ENCODE measurements around the gene KIF17.

Gene KIF17

DNA sequence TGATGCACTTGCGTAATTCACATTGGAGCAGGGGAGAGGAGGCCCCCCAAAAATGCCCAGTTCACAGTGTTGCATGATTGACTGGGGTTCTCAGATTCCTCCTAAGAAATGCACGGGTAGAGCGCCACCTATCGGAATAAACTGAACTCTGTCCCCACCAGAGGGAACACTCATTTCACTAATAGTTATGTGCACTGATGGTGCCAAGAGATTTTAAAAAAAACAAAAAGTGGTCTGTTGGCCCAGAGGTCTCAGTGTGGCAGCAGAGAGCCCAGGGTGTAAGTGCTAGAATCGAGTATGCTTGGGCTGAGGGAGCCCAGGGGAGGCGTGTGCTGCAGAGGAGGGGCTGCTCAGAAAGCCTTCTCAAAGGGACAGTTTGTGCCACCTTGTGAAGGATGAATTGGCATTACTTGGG lies 77.6 kb downstream of the KIF17 start:
- TF ChIP-seq POLR2AphosphoS5 (IDR thresholded peaks at IDR 0.05; ENCODE audit: low read depth, low read length), result no peak
- TF ChIP-seq TAF1 (IDR thresholded peaks at IDR 0.05; ENCODE audit: low read depth, low read length), result no peak
- TF ChIP-seq PAX5 (IDR thresholded peaks at IDR 0.05; ENCODE audit: insufficient read depth, low read length, severe bottlenecking), result no peak
- TF ChIP-seq SPI1 (IDR thresholded peaks at IDR 0.05; ENCODE audit: low read depth, low read length), result no peak
- no peak for TF ChIP-seq POU2F2 (IDR thresholded peaks at IDR 0.05; ENCODE audit: low read depth, low read length)
- no peak for TF ChIP-seq POLR2A (IDR thresholded peaks at IDR 0.05; ENCODE audit: low read depth, low read length)
- FAIRE-seq, result peak; percentile 76

DNA sequence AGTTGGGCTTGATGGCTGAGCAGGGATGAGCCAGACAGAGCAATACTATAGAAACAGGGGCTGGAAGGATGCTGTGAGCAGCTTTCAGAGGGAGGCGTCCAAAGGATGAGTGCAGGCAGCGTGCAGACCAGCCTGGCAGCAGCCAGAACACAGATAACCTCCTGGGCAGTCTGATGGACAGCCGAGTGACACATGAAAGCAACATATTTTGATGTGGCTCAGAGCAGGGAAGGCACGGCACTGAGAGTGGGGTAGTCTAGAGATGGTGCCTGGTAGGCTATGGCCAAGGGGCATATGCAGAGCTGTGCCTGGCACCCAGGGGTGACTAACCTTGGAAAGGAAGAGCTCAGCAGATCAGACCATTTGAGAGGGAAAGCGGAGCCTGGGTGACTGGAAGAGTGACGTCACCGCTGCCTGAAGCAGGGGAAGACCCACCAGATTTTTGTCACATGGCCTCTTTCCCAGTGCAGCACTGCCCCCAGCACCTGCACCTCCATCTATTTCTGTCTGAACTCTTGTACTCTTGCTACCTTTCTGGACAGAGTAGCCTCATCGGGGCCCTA lies 80.9 kb downstream of the KIF17 start:
- no peak for FAIRE-seq
- TF ChIP-seq POU2F2 (IDR thresholded peaks at IDR 0.05; ENCODE audit: low read depth, low read length) (no peak), TAF1 (IDR thresholded peaks at IDR 0.05; ENCODE audit: low read depth, low read length) (no peak), PAX5 (IDR thresholded peaks at IDR 0.05; ENCODE audit: insufficient read depth, low read length, severe bottlenecking) (no peak), POLR2AphosphoS5 (IDR thresholded peaks at IDR 0.05; ENCODE audit: low read depth, low read length) (no peak), POLR2A (IDR thresholded peaks at IDR 0.05; ENCODE audit: low read depth, low read length) (no peak), SPI1 (IDR thresholded peaks at IDR 0.05; ENCODE audit: low read depth, low read length) (no peak)

More for the DNA sequence above, 77.6 kb downstream of the KIF17 start:
- peak; percentile 59 for DNase-seq (ENCODE audit: insufficient read length, low spot score)

DNA sequence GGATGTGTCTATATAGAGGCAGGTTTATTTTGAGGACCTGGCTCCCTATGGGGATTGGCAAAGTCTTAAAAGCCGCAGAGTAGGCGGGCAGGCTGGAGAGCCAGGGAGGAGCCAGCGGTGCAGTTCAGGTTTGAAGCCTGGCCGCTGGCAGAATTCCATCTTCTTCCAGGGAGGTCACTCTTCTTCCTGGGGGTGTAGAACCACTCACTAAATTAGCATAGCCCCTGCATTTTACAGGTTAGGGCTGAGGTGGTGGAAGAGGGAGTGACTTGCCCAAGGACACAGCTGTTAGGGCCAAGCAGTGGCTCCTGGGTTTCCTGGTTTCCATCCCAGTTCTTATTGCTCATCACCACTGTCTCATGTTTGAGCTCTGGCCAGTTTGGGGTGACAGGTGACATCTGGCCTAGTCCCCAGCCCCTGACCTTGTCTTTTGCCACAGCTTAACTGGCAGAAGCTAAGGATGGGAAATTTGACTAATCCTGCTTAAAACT lies 83.2 kb downstream of the KIF17 start:
- DNase-seq (ENCODE audit: insufficient read length, low spot score), result no peak
- TF ChIP-seq POLR2A (IDR thresholded peaks at IDR 0.05; ENCODE audit: low read depth, low read length), result no peak
- TF ChIP-seq PAX5 (IDR thresholded peaks at IDR 0.05; ENCODE audit: insufficient read depth, low read length, severe bottlenecking), result no peak
- no peak for TF ChIP-seq POU2F2 (IDR thresholded peaks at IDR 0.05; ENCODE audit: low read depth, low read length)
- no peak for TF ChIP-seq TAF1 (IDR thresholded peaks at IDR 0.05; ENCODE audit: low read depth, low read length)
- no peak for TF ChIP-seq POLR2AphosphoS5 (IDR thresholded peaks at IDR 0.05; ENCODE audit: low read depth, low read length)
- no peak for TF ChIP-seq SPI1 (IDR thresholded peaks at IDR 0.05; ENCODE audit: low read depth, low read length)
- FAIRE-seq, result no peak

More for the DNA sequence above, 80.9 kb downstream of the KIF17 start:
- no peak for DNase-seq (ENCODE audit: insufficient read length, low spot score)

DNA sequence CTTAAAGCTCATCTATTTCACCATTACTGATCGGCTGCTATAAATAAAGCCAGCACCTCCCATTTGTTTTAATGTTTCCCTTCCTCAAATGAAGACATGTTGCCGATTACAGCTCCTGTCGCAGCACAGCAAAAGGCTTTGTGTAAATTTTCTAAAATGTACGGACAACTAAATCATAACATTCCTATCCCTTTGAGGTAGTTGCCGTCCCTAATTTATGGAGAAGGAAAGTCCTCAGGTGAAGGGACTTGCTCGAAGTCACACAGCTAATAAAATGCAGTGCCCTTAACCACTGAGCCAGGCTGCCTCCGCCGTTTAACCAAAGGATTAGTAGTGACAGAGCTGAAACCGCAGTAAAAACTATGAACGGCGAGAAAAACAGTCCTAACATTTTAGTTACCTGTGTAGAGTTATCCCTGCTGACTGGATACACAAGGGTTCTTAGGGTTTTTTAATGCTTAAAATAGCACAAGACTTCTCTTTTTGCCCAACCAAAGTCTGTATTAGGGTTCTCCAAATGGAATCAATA lies 83.7 kb downstream of the KIF17 start:
- no peak for FAIRE-seq
- TF ChIP-seq TAF1 (IDR thresholded peaks at IDR 0.05; ENCODE audit: low read depth, low read length) (no peak), PAX5 (IDR thresholded peaks at IDR 0.05; ENCODE audit: insufficient read depth, low read length, severe bottlenecking) (no peak), POU2F2 (IDR thresholded peaks at IDR 0.05; ENCODE audit: low read depth, low read length) (no peak), SPI1 (IDR thresholded peaks at IDR 0.05; ENCODE audit: low read depth, low read length) (no peak), POLR2AphosphoS5 (IDR thresholded peaks at IDR 0.05; ENCODE audit: low read depth, low read length) (no peak), POLR2A (IDR thresholded peaks at IDR 0.05; ENCODE audit: low read depth, low read length) (no peak)
- no peak for DNase-seq (ENCODE audit: insufficient read length, low spot score)

DNA sequence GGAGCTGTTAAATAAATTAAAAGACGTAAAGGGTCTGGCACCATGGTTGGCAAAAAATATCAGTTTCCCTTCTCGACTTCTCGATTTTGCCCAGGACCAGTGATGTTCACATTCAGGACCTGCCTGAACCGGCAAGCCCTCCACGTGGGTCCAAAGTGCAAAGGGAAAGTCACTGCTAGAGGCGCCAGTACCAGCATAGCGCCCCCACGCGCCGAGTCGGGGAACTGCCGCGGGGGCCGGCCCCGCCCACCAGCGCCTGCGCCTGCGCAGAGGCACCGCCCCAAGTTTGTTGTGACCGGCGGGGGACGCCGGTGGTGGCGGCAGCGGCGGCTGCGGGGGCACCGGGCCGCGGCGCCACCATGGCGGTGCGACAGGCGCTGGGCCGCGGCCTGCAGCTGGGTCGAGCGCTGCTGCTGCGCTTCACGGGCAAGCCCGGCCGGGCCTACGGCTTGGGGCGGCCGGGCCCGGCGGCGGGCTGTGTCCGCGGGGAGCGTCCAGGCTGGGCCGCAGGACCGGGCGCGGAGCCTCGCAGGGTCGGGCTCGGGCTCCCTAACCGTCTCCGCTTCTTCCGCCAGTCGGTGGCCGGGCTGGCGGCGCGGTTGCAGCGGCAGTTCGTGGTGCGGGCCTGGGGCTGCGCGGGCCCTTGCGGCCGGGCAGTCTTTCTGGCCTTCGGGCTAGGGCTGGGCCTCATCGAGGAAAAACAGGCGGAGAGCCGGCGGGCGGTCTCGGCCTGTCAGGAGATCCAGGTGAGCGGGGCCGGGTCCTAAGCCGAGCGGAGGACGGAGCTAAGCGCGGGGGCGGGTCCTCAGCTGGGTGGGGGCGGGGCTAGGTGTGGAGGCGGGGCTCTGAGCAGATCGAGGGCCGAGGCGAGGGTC lies 84.4 kb downstream of the KIF17 start, which contains the start of gene PINK1:
PINK1 (plus strand) TSS at position 269 of the 875 bp plus-strand sequence; CDS start at position 360, 91 bp downstream.
- no peak for TF ChIP-seq POU2F2 (IDR thresholded peaks at IDR 0.05; ENCODE audit: low read depth, low read length)
- TF ChIP-seq POLR2A (IDR thresholded peaks at IDR 0.05; ENCODE audit: low read depth, low read length), result no peak
- peak; percentile 76 for FAIRE-seq
- peak; percentile 83 for DNase-seq (ENCODE audit: insufficient read length, low spot score)

DNA sequence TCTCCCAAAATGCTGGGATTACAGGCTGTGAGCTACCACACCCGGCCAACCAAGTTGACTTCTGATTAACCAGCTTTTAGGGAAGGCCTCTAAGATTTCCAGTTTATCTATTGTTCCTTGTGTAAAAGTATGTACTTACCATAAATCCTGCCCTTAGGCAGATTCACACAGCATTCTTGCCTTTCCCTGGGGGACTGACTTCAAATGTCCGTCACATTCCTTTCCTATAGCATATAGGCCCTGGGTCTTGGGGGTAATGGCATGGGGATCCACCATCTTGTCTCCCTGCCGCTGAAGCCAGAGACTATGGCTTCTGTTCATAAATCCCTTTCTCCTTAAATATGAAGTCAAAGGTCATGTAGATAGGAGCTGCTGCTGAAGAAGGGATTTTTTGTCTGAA lies 85.4 kb downstream of the KIF17 start:
- DNase-seq (ENCODE audit: insufficient read length, low spot score), result no peak
- FAIRE-seq, result no peak

DNA sequence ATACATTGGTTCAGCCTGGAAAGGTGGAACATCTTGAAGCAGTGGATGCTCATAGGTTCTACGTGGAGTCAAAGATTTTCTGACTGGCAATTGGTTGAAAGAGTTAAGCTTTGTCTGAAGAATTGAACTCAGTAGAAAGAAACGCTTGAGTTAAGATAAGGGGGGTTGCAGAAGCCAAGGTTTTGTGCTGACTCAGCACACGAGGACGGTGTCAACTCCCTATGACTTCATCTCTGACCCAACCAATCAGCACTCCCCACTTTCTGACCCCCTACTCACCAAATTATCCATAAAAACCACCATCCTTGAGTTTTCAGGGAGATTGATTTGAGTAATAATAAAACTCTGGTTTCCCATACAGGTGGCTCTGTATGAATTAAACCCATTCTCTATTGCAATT lies 87.1 kb downstream of the KIF17 start:
- no peak for TF ChIP-seq PAX5 (IDR thresholded peaks at IDR 0.05; ENCODE audit: insufficient read depth, low read length, severe bottlenecking)
- no peak for TF ChIP-seq SPI1 (IDR thresholded peaks at IDR 0.05; ENCODE audit: low read depth, low read length)
- TF ChIP-seq POLR2A (IDR thresholded peaks at IDR 0.05; ENCODE audit: low read depth, low read length), result no peak
- TF ChIP-seq TAF1 (IDR thresholded peaks at IDR 0.05; ENCODE audit: low read depth, low read length), result no peak
- no peak for TF ChIP-seq POLR2AphosphoS5 (IDR thresholded peaks at IDR 0.05; ENCODE audit: low read depth, low read length)
- no peak for TF ChIP-seq POU2F2 (IDR thresholded peaks at IDR 0.05; ENCODE audit: low read depth, low read length)
- DNase-seq (ENCODE audit: insufficient read length, low spot score) (no peak), FAIRE-seq (no peak)

More for the DNA sequence above, 85.4 kb downstream of the KIF17 start:
- TF ChIP-seq POU2F2 (IDR thresholded peaks at IDR 0.05; ENCODE audit: low read depth, low read length), result no peak
- TF ChIP-seq SPI1 (IDR thresholded peaks at IDR 0.05; ENCODE audit: low read depth, low read length), result no peak
- TF ChIP-seq POLR2AphosphoS5 (IDR thresholded peaks at IDR 0.05; ENCODE audit: low read depth, low read length), result no peak
- TF ChIP-seq TAF1 (IDR thresholded peaks at IDR 0.05; ENCODE audit: low read depth, low read length), result no peak
- no peak for TF ChIP-seq POLR2A (IDR thresholded peaks at IDR 0.05; ENCODE audit: low read depth, low read length)
- TF ChIP-seq PAX5 (IDR thresholded peaks at IDR 0.05; ENCODE audit: insufficient read depth, low read length, severe bottlenecking), result no peak

DNA sequence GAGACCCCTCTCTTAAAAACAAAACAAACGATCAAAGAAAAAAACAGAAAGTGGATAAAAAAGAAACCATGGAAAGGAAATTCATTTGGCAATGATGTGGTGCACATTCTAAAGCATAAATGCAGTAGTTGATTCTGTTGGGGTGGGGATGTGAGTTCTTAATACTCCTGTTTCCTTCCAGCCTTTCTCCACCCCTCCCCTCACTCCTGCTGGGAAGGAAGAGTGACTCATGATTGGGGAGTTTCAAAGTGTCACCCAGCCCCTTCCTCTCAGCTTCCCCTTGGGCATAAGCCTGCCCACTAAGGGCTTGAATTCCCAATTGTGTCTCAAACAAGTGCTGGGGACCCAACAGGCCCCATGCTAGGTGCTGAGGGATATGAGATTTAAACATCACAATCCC lies 91.3 kb downstream of the KIF17 start:
- no peak for TF ChIP-seq PAX5 (IDR thresholded peaks at IDR 0.05; ENCODE audit: insufficient read depth, low read length, severe bottlenecking)
- TF ChIP-seq POLR2AphosphoS5 (IDR thresholded peaks at IDR 0.05; ENCODE audit: low read depth, low read length), result no peak
- no peak for TF ChIP-seq POU2F2 (IDR thresholded peaks at IDR 0.05; ENCODE audit: low read depth, low read length)
- TF ChIP-seq SPI1 (IDR thresholded peaks at IDR 0.05; ENCODE audit: low read depth, low read length), result no peak
- no peak for TF ChIP-seq TAF1 (IDR thresholded peaks at IDR 0.05; ENCODE audit: low read depth, low read length)
- no peak for TF ChIP-seq POLR2A (IDR thresholded peaks at IDR 0.05; ENCODE audit: low read depth, low read length)
- FAIRE-seq, result no peak
- no peak for DNase-seq (ENCODE audit: insufficient read length, low spot score)

DNA sequence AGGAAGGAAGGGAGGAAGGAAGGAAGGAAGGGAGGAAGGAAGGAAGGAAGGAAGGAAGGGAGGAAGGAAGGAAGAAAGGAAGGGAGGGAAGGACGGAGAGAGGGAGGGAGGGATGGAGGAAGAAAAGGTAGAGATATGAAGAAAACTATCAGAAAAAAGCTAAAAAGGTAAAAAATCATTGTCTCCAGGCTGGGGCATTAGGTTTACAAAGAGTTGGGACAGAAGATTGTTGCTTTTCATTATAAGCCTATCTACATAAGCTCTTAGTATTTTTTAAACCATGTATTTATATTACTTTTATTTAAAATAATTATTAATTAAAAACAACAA lies 91.7 kb downstream of the KIF17 start:
- no peak for DNase-seq (ENCODE audit: insufficient read length, low spot score)
- TF ChIP-seq POU2F2 (IDR thresholded peaks at IDR 0.05; ENCODE audit: low read depth, low read length), result no peak
- no peak for TF ChIP-seq PAX5 (IDR thresholded peaks at IDR 0.05; ENCODE audit: insufficient read depth, low read length, severe bottlenecking)
- no peak for FAIRE-seq
